Mucosa of rectum (tissue), 2 donors: ENCODE data around the gene SEC23A.
"Not testable (repeated sequence)": the region's sequence is repeated elsewhere in the genome, so short reads cannot be mapped to it uniquely, and the experiment has no call there.

Experiments
- H3K27ac ChIP-seq, 2 donors: one replicate each; pipeline ENCODE4 v1.7.0; 2013; ENCODE audit warnings: inconsistent platforms in 2 of 2, low read depth in 2 of 2, low read length in 2 of 2
- H3K27me3 ChIP-seq, 2 donors: one replicate each; pipeline ENCODE4 v1.7.0; 2013; ENCODE audit warnings: low read length in 2 of 2; ENCODE audit not compliant: control insufficient read depth in 2 of 2, insufficient read depth in 2 of 2
- H3K36me3 ChIP-seq, 2 donors: one replicate each; pipeline ENCODE4 v1.7.0; 2013; ENCODE audit warnings: low read length in 2 of 2; ENCODE audit not compliant: control insufficient read depth in 2 of 2, insufficient read depth in 2 of 2
- H3K4me1 ChIP-seq, 2 donors: one replicate each; pipeline ENCODE4 v1.7.0; 2013; ENCODE audit warnings: low read length in 2 of 2, mild to moderate bottlenecking in 1 of 2; ENCODE audit not compliant: control insufficient read depth in 2 of 2, insufficient read depth in 2 of 2
- H3K4me3 ChIP-seq, 2 donors: one replicate each; pipeline ENCODE4 v1.7.0; 2013; ENCODE audit warnings: low read length in 2 of 2
- H3K9ac ChIP-seq, 2 donors: one replicate each; pipeline ENCODE4 v1.7.0; 2013; ENCODE audit warnings: low read length in 2 of 2, low read depth in 1 of 2, mild to moderate bottlenecking in 1 of 2
- H3K9me3 ChIP-seq, 2 donors: one replicate each; pipeline ENCODE4 v1.7.0; 2013; ENCODE audit warnings: low read length in 2 of 2; ENCODE audit not compliant: control insufficient read depth in 2 of 2
- donor health status: healthy.
- donor health status: Normal muscosa, but diverticular disease.

Gene SEC23A

DNA sequence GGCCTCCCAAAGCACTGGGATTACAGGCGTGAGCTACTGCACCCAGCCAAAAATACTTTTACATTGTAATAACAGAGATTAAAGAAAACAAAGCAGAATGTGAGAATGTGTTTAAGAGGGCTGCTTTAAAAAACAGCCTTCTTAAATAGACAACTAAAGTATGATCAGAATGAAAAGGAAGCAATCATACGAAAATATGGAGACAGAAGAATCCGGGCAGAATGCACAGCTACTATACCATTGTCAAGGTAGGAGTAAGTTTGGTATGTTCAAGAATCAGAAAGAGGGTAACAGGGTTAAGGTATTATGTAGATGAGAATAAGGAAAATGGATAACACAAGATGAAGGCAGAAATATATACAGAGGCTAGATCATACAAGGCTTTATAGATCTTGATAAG, 8.5 kb downstream of the SEC23A start:
- Histone ChIP-seq H3K27ac (no peak overlapping the region), H3K4me1 (peaks cover 0 to 3% of the 10 kb centered on the region in 2 donors), H3K27me3 (no peaks in the 10 kb centered on the region), H3K4me3 (no peak overlapping the region), H3K9ac (no peak overlapping the region), H3K36me3 (peaks cover 39 to 53% of the 10 kb centered on the region in 2 donors), H3K9me3 (no peaks in the 10 kb centered on the region)

DNA sequence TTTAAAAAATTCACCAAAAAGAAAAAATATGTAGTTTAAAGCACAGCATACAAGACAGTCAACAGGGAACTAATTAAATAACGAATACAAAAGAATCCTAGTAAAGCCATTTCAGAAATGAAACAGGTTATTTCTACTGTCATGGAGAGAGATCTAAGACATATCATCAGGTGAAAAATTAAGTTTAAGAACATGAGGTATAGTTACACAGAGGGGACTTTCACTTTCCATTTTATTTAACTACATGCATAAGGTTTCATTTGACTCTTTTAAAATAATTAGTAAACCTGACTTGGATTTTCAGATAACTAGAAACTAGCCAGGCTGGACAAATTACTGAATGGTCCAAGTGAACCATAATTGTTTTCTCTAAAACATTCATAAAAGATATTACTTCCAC, 11.3 kb downstream of the SEC23A start:
- no peaks in the 10 kb centered on the region for H3K27me3 ChIP-seq
- no peaks in the 10 kb centered on the region for H3K4me1 ChIP-seq
- no peak overlapping the region for H3K27ac ChIP-seq
- no peaks in the 10 kb centered on the region for H3K9me3 ChIP-seq
- peaks cover 50 to 65% of the 10 kb centered on the region in 2 donors for H3K36me3 ChIP-seq
- H3K9ac ChIP-seq: no peak overlapping the region
- H3K4me3 ChIP-seq: no peak overlapping the region

DNA sequence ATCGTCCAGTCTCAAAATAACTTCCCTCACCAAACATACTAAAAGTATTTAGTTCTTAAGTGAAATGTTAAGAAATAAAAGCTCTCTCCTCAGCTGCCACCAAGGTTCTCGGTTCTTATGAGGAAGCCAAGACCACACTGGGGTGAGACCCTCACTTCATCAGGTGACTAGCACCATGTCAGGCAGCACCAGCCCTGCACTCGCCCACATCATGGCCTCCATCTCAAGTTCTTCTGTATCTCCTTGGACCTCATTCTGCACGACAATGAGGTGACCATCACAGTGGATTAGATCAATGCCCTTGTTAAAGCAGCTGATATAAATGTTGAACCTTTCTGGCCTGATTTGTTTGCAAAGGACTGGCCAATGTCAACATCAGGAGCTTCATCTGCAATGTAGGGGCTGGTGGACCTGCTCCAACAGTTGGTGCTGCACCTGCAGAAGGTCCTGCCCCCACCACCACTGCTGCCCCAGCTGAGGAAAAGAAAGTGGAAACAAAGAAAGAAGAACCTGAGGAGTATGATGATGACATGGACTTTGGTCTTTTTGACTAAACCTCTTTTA, 12.4 kb downstream of the SEC23A start:
- Histone ChIP-seq H3K36me3 (peaks cover 51 to 63% of the 10 kb centered on the region in 2 donors), H3K27ac (no peak overlapping the region), H3K4me1 (no peaks in the 10 kb centered on the region), H3K9me3 (no peaks in the 10 kb centered on the region), H3K9ac (no peak overlapping the region), H3K4me3 (no peak overlapping the region), H3K27me3 (no peaks in the 10 kb centered on the region)

DNA sequence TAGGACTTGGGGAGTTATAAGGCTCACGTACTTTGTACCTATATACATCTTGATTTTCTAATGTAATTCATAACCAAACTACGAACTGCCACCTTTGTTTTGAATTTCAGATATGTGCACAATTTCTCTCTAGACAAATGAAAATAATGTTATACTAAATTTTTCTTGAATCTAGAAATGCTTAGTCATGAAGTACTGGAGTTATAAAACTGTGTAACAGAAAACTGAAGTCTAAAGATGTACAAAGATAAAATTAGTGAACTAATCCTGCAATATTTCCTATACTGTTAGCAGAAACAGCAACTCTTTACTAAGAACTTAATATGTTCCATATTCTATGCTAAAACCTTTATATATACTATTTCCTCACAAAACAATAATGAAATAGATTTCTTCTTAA, 15.5 kb downstream of the SEC23A start:
- no peak overlapping the region for H3K27ac ChIP-seq
- no peaks in the 10 kb centered on the region for H3K4me1 ChIP-seq
- H3K36me3 ChIP-seq: peaks cover 52 to 63% of the 10 kb centered on the region in 2 donors
- no peaks in the 10 kb centered on the region for H3K9me3 ChIP-seq
- no peaks in the 10 kb centered on the region for H3K27me3 ChIP-seq
- H3K4me3 ChIP-seq: no peak overlapping the region
- no peak overlapping the region for H3K9ac ChIP-seq

DNA sequence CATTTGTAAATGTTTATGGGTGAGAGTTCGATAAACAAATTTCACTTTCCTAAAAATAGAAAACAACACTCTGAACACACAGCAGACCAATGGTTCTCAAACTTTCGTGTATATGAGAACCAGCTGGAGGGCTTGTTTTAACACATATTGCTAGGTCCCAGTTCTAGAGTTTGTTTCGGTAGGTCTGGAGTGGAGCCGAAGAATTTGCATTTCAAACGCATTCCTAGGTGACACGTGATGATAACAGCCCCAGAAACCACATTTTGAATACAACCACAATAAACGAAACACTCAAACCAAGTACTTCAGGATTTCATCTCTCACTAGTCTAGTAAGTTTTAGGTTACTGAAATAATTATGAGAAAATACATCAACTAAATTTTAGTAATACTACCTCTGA, 17.1 kb downstream of the SEC23A start:
- H3K36me3 ChIP-seq: peaks cover 54 to 62% of the 10 kb centered on the region in 2 donors
- H3K9me3 ChIP-seq: no peaks in the 10 kb centered on the region
- H3K27ac ChIP-seq: no peak overlapping the region
- no peak overlapping the region for H3K4me3 ChIP-seq
- no peaks in the 10 kb centered on the region for H3K27me3 ChIP-seq
- no peaks in the 10 kb centered on the region for H3K4me1 ChIP-seq
- no peak overlapping the region for H3K9ac ChIP-seq

DNA sequence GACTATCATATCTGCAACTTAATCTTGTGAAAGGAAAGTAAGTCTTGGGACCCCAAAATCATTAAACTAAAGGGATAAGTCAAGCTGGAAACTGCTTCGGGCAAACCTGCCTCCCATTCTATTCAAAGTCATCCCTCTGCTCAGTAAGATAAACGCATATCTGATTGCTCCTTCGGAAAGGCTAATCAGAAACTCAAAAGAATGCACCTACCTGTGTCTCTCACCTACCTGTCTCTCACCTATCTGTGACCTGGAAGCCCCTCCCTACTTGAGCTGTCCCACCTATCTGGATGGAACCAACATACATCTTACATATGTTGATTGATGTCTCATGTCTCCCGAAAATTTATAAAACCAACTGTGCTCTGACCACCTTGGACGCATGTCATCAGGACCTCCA, 19.9 kb downstream of the SEC23A start:
- H3K27me3 ChIP-seq: no peaks in the 10 kb centered on the region
- no peaks in the 10 kb centered on the region for H3K9me3 ChIP-seq
- H3K9ac ChIP-seq: no peak overlapping the region
- H3K4me3 ChIP-seq: no peak overlapping the region
- no peaks in the 10 kb centered on the region for H3K4me1 ChIP-seq
- H3K36me3 ChIP-seq: peaks cover 46 to 58% of the 10 kb centered on the region in 2 donors
- H3K27ac ChIP-seq: no peak overlapping the region

DNA sequence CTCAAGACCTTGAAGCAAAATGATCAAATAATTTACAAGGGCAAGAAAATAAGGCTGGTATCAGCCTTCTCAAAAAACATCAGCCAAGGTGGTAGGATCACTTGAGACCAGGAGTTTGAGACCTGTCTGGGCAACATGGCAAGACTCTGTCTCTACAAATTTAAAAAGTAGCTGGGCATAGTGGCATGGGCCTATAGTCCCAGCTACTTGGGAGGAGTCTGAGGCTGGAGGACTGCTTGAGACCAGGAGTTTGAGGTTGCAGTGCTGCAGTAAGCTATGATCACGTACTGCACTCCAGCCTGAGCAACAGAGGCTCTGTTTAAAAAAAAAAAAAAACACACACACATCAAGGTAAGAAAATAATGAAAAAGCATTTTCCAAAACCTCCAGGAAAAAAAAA, 22.1 kb downstream of the SEC23A start:
- H3K27ac ChIP-seq: no peak overlapping the region
- no peaks in the 10 kb centered on the region for H3K4me1 ChIP-seq
- no peaks in the 10 kb centered on the region for H3K27me3 ChIP-seq
- no peak overlapping the region for H3K9ac ChIP-seq
- H3K9me3 ChIP-seq: no peaks in the 10 kb centered on the region
- H3K36me3 ChIP-seq: peaks cover 44 to 54% of the 10 kb centered on the region in 2 donors
- H3K4me3 ChIP-seq: no peak overlapping the region

DNA sequence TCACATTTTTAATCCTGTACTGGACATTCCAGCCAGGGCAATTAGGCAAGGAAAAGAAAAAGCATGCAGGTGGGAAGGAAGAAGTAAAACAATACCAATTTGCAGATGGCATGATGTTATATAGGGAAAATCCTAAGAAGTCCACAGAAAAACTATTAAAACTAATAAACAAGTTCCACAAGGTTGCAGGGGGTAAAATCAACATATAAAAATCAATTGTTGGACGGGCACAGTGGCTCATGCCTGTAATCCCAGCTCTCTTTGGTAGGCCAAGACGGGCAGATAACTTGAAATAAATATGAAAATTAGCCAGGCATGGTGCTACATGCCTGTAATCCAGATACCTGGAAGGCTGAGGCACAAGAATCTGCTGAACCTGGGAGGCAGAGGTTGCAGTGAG, 31.9 kb downstream of the SEC23A start:
- Histone ChIP-seq H3K36me3 (peaks cover 21 to 47% of the 10 kb centered on the region in 2 donors), H3K27me3 (no peaks in the 10 kb centered on the region), H3K27ac (no peak overlapping the region), H3K4me1 (no peaks in the 10 kb centered on the region), H3K4me3 (no peak overlapping the region), H3K9me3 (no peaks in the 10 kb centered on the region), H3K9ac (no peak overlapping the region)

DNA sequence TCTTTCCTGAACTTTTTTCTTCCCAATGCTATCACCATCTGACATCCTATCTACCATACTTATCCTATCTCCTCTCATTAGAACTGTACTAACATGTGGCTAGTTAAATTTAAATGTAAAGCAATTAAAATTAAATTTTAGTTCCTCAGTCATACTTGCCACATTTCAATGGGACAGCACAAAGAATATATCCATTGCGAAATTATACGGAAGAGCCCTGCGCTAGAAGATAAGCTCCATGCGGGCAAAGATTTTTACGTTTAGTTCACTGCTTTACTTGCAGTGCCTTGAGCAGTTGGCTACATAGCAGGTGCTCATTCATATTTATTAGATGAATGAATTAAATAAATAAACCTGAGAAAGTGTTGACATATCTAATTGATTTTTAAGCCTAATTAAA, 33.1 kb downstream of the SEC23A start:
- Histone ChIP-seq H3K9ac (no peak overlapping the region), H3K27ac (no peak overlapping the region), H3K4me1 (no peaks in the 10 kb centered on the region), H3K4me3 (no peak overlapping the region), H3K27me3 (no peaks in the 10 kb centered on the region), H3K9me3 (no peaks in the 10 kb centered on the region), H3K36me3 (peaks cover 16 to 41% of the 10 kb centered on the region in 2 donors)

DNA sequence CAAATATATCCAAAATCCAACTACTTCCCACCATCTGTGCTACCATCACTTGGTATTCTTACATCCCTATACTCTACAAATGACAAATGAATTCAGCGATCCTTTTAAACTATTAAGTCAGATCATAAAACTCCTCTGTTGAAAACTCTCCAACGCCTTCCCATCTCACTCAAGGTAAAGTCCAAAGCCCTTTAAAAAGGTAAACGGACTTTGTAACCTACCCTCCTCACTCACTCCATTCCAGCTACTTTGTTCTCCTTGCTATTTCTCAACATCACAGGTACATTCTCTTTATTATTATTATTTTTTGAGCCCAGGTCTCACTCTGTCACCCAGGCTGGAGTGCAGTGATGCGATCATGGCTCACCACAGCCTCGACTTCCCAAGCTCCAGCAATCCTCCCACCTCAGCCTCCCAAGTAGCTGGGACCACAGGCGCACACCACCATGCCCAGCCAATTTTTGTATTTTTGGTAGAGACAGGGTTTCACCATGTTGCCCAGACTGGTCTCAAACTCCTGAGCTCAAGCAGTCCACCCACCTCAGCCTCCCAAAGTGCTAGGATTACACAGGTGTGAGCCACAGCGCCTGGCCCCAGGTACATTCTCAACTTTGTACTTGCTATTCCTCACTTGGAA, 33.7 kb downstream of the SEC23A start:
- not testable (repeated sequence) for H3K27ac ChIP-seq
- H3K36me3 ChIP-seq: peaks cover 19 to 39% of the 10 kb centered on the region in 2 donors

More for the DNA sequence above, 33.7 kb downstream of the SEC23A start:
- not testable (repeated sequence) for H3K4me1 ChIP-seq, H3K9me3 ChIP-seq, H3K27me3 ChIP-seq, H3K4me3 ChIP-seq, H3K9ac ChIP-seq
